GM12878 (cell line): ENCODE data around the gene AKAP13.

Source experiments
- CTCF ChIP-seq, 3 experiments: IDR thresholded peaks in 2 of 3; conservative IDR thresholded peaks in 1 of 3; 2 replicates each; pipeline ENCODE4 v1.5.1; 2011; ENCODE audit warnings: low read depth in 3 of 3, low read length in 3 of 3, mild to moderate bottlenecking in 3 of 3, control low read depth in 2 of 3, moderate library complexity in 2 of 3, inconsistent platforms in 1 of 3, mixed read lengths in 1 of 3; ENCODE audit not compliant: control insufficient read depth in 2 of 3, insufficient read depth in 1 of 3; ENCODE audit errors: extremely low read depth in 1 of 3
- KLF5 ChIP-seq: fragments of 450-650 bp; IDR thresholded peaks from 2 replicates; pipeline ENCODE4 v1.6.1; 2014; ENCODE audit warnings: mild to moderate bottlenecking; ENCODE audit not compliant: partially characterized antibody
- YBX1 ChIP-seq: fragments of 450-650 bp; IDR thresholded peaks from 2 replicates; pipeline ENCODE4 v1.6.1; 2016; ENCODE audit warnings: antibody characterized with exemption

GRCh38 chr15:85377986-85378385, 2.4 kb upstream of the AKAP13 start:
- no peak for TF ChIP-seq CTCF (IDR thresholded peaks at IDR 0.05 in 2 of 3, conservative IDR thresholded peaks at IDR 0.05 in 1 of 3; ENCODE audit: control insufficient read depth in 2 of 3, extremely low read depth in 1 of 3, insufficient read depth in 1 of 3, low read depth in 3 of 3, low read length in 3 of 3)
- TF ChIP-seq YBX1 = no peak
- TF ChIP-seq KLF5 = no peak
